ENCODE measurements around the gene PHF21B.

The PHF21B gene

DNA sequence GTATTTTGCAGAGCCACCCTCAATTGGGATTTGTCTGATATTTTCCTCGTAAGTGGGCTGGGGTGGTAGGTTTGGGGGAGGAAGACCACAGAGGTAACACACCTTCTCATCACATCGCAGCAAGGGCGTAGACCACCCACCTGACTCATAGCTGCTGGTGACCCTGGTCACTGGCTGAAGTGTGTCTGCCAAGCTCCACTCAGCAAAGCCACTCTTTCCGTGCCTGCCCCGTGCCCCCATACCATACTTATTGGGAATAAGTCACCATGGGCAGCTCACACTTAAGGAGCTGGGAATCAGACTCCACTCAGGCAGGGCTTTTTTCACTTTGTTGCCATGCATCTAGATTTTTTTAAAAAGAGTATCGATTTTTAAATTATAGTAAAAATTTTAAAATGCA lies 111.6 kb downstream of the PHF21B start:
- DNase-seq (ENCODE audit: extremely low read depth in 1 of 2, low read depth in 1 of 2) = no peak

- DNase-seq (ENCODE audit: extremely low read depth in 1 of 2, low read depth in 1 of 2) = no peak
Measured at GRCh38 chr22:44895296-44896055, 114.3 kb downstream of the PHF21B start.

DNA sequence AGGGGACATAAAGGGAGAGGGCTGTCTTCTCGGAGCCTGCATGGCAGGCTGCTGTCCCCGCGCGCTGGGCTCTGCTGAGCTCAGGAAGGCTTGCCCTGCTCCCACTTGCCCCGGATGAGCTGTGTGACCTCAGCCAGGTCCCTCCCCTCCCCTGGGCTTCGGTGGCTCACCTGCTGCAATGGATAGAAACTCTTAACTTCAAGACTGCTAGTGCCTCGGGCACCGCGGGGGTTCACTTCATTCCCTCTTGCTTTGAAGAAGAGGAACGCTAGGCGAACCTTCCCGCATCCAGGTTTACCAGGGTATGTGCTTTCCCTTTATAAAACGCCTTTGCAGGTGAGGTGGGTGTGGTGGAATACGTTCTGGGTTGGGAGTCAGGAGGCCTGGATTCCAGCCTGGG lies 115.0 kb downstream of the PHF21B start:
- no peak for DNase-seq (ENCODE audit: extremely low read depth in 1 of 2, low read depth in 1 of 2)

GRCh38 chr22:44894321-44894720 lies 115.5 kb downstream of the PHF21B start:
- DNase-seq (ENCODE audit: extremely low read depth in 1 of 2, low read depth in 1 of 2) = no peak

DNA sequence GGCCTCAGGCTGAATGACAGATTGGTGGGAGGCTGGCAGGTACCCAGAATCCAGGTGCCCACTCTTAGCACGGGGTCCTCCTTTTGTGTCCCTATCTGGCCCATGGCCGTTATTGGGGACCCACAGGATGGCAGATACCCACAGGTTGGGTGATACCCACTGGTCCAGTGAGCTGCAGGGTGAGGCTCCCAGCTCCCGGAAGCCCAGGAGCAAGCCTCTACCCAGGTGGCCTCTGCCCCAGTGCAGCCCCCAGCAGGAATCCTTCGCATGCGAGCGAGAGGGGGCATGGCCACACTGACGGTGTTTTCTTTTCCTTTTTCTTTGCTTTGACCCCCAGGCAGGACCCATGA lies 116.1 kb downstream of the PHF21B start:
- no peak for DNase-seq (ENCODE audit: extremely low read depth in 1 of 2, low read depth in 1 of 2)

- no peak for DNase-seq (ENCODE audit: extremely low read depth in 1 of 2, low read depth in 1 of 2)
Measured at GRCh38 chr22:44892803-44893730, 116.7 kb downstream of the PHF21B start.

DNA sequence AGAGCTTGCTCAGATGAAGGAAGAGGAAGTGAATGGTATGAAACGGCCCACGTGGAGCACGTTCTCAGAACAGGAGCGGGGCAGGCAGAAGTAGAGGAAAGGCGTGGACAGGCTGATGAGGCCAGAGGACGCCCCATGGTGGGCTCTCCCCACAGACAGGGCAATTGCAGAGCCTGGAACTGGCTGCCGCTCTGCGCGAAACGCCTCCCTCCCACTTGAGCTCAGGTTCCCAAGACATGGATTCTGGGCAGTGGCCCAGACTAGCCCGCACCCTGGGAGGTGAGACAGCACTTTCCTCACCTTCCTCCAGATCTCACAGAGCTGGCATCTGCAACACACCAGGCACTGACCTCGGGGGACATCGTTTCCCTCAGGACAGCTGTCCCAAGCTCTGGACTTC lies 117.6 kb downstream of the PHF21B start:
- no peak for DNase-seq (ENCODE audit: extremely low read depth in 1 of 2, low read depth in 1 of 2)

DNA sequence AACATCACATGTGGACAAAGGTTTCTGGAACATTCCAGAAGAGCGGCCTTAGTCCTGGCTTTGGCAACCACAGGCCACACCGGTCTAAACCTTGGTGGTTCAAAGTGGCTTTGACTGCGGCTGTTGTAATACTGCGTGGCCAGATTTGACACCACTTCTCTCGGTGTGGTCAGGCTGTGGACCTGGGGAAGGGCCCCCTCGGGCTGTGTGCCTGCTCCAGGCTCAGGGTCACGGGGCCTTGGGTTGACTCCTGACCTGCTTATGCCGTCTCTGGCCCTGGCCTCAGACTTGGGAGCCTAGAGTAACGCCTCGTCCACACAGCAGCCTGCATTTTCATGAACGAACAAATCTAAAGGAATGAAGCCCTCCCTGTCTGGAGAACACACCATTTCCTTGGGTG lies 118.0 kb downstream of the PHF21B start:
- DNase-seq (ENCODE audit: extremely low read depth in 1 of 2, low read depth in 1 of 2) = no peak

DNA sequence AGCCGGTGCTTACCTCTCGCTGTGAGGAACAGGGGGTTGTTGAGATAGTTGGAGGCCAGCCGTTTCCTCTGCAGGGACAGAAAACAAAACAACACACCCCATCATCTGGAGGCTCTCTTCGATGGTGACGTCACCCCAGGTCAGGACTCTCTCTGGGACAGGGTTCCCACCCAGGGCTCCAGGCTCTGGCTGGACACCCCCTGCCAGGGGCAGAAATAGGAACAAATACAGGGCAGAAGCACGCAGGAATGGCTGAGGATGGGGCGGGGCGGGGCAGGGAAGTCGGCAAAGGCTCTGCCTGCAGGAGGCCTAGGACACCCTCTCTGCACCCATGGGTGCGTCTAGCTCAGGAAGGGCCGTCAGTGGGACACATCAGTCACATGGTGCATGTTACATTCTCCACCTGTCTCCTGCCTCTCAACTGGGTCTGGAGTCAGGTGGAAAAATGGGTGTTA lies 118.5 kb downstream of the PHF21B start:
- no peak for DNase-seq (ENCODE audit: extremely low read depth in 1 of 2, low read depth in 1 of 2)

DNA sequence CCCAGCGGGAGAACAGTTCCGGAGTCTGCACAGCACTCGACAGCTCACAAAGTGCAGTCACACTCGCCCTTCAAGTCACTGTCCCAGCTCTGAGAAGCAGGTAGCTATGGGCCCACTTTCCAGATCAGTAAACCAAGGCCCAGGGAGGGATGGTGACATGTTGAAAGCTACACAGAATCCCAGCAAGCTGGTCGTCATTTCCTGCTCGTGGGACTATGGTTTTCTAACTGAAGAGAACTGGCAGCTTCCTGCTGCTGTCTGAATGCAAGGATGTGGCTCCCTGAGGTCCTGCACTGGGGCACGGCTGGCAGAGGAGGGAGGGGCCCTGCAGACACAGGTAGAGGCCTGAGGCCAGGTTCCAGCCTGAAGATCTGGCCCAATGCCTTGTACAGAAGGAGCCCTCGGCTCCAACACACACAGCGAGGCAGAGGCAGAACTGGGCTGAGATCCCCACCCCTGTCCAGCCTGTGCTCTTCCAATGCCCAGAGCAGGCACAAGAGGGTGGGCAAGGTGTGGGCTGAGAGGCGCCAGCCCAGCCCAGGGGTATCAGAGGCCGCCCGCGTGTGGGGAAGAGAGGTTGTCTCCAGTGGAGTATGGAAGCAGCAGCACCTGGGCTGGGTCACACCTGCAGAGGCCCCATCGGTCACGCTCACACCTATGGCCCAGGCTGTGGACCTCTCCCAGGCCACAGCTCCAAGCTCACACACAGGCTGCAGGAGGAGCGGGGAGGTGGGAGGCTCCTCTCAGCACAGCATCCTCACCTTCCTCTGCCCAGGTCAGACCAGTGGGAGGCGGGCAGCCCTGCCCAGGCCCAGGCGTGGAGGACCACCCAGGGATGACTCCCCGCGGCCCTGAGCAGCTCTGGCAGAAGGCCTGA lies 119.2 kb downstream of the PHF21B start:
- no peak for DNase-seq (ENCODE audit: extremely low read depth in 1 of 2, low read depth in 1 of 2)

GRCh38 chr22:44889255-44889878 lies 120.4 kb downstream of the PHF21B start:
- no peak for DNase-seq (ENCODE audit: extremely low read depth in 1 of 2, low read depth in 1 of 2)

DNA sequence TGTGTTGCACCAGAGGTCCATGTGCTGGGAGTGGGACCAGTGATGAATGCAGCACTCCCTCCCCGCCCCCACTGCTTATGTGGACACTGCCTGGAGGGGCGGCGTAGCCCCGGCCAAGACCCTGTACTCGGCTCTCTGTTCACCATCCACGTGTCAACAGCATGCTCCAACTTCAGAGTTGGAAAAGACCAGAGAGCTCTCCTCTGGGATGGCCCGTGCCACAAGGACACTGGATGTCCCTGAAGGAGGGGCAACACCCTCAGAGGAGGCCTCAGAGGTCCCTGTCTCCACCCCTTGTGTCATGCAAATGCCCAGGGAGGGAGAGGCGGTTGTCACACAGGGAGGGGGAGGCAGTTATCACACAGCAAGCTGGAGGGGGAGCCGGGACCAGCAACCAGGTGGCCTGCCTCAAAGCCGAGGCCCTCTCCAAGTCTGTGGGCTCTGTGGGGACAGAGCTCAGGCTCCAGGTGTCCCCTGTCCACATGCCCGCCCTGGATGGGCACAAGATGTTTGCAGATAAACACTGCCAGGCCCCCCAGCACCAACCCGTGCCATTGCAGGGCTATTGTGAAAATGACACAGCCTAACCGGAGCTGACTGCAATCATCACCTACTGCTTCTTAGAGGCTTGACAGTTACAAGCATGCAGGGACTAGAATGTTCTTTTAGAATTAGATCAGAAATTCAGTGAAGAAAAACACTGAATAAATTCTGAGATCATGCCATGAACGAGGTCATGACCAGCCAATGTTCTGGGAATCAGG lies 121.1 kb downstream of the PHF21B start:
- DNase-seq (ENCODE audit: extremely low read depth in 1 of 2, low read depth in 1 of 2) = no peak

GRCh38 chr22:44887941-44888366 lies 121.9 kb downstream of the PHF21B start:
- no peak for DNase-seq (ENCODE audit: extremely low read depth in 1 of 2, low read depth in 1 of 2)

DNA sequence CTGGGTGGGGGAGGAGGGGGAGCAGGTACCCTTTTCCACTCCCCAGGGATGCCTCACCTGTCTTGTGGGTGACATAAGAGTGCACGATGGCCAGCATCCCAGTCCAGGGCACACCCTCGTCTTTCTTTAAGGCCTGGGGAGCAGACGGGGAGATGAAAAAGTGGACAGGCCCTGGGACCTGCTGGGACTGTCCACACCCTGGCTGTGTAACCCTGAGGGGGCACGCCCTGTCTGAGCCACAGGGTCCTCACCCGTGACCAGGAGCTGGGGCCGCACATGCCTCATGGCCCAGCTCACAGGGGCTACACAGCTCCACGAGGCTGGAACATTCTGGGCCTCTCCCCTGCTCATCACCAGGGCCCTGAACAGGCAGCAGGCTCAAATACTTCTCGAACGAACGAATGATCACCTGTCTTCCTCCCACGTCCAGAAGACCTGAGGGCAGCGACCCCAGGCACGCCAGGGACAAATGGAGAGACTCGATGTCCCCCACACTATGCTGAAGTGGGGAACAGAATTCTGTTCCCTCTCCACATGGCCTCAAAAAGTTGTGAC lies 123.9 kb downstream of the PHF21B start:
- no peak for DNase-seq (ENCODE audit: extremely low read depth in 1 of 2, low read depth in 1 of 2)

DNA sequence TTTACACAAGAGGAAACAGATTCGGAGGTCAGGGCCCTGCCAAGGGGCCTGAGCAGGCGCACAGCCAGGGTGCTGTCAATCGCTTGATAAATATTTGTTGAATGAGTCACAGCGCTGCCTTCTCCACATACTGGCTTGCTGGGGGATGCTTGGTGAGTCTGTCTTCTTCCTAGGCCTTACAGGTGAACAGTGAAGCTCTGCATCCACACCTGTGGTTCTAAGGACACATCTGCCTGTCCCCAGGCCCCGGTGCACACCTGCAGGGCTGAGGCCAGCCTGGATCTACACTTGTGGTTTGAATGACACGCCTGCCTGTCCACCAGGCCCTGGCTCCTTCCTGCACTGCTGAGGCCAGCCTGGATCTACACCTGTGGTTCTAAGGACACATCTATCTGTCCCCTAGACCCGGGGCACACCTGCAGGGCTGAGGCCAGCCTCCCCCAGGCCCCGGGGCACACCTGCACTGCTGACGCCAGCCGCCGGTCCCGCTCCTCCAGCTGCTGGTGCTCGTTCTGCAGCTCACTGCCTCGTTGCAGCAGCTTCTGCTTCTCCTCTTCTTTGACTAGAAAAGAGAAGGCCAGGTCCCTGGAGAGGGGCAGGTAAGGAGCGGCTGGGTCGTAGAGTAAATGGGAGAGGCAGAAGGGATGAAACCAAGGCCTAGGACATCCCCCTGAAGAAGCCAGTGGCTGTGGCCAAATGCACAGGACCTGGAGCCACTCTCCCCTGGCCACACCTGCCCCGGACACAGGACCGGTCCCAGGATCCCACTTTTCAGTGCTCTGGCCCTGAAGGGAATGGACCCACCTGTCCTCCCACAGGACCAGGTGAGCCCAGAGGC lies 124.6 kb downstream of the PHF21B start:
- DNase-seq (ENCODE audit: extremely low read depth in 1 of 2, low read depth in 1 of 2) = no peak

DNA sequence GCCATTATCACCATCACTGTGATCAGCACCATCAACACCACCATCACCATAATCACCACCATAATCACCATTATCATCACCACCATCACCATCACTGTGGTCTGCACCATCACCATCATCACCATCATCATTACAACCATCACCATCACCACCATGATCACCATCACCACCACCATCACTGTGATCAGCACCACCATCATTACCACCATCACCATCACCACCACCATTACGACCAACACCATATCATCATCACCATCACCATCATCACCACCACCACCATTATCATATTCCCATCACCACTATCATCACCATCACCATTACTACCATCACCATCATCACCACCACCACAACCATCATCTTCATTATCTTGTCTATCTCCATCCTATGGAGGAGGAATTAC lies 125.2 kb downstream of the PHF21B start:
- no peak for DNase-seq (ENCODE audit: extremely low read depth in 1 of 2, low read depth in 1 of 2)

GRCh38 chr22:44883011-44883421 lies 126.8 kb downstream of the PHF21B start:
- no peak for DNase-seq (ENCODE audit: extremely low read depth in 1 of 2, low read depth in 1 of 2)

DNA sequence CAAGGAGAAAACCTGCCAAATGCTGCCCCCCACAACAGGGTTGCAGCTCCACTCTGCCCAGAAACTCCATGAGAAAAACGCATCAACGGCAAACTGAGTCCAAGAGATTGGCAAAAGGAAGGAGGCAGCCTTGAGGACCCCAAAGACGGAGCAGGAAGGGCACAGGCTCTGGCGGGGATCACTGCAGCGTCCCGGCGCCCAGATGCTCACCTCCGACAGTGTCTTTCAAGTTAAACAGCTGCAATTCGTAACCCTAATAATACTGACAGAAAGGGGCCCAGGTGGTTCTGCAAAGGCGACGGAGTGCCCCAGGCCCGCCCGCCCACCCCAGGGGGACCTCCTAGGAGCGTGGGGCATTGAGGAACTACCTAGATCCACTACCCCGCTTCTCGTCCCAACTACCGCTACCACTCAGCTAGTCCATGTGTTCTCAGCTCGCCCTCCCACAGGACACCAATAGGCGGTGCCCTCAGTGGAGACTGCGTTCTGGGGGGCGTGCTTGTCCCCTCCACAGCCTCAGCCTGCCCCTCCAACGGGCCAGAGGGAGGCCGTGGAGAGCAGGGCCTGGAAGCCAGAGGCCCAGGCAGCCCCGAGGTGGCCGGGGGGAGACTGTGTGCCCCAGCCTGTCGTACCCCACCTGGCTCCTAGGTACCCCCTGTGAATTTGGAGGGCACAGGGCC lies 127.4 kb downstream of the PHF21B start:
- DNase-seq (ENCODE audit: extremely low read depth in 1 of 2, low read depth in 1 of 2) = no peak

All from activated CD8-positive, alpha-beta memory T cell treated with anti-CD3 and anti-CD28 coated beads for 1 hour (primary cell).